Measurements from ENCODE around the gene SLC20A1. TPM values are rescaled to one million over a fixed set of nuclear protein-coding genes. Genes with fewer than 3 reads are reported as not detected.
A peak's percentile ranks its signal among the peaks of the same experiment; 100 is the strongest.
"Not testable (repeated sequence)": the region's sequence is repeated elsewhere in the genome, so short reads cannot be mapped to it uniquely, and the experiment has no call there.

Gene SLC20A1
- total RNA-seq, 4 donors from 2014 or later: 9.4 to 173 (median 148) TPM

GRCh38 chr2:112664689-112665088 lies 18.9 kb downstream of the SLC20A1 start:
- TF ChIP-seq POLR2AphosphoS5 (IDR thresholded peaks at IDR 0.05) (no peak), EP300 (IDR thresholded peaks at IDR 0.05; ENCODE audit: low read depth) (no peak), POLR2A (IDR thresholded peaks at IDR 0.05) (no peak), CTCF (IDR thresholded peaks at IDR 0.05) (no peak)
- Histone ChIP-seq H3K4me3 (no peak overlapping the region), H3K27ac (no peak overlapping the region), H3K36me3 (peaks cover 0 to 30% (median 10%) of the 10 kb centered on the region in 4 donors), H3K9me3 (no peaks in the 10 kb centered on the region), H3K4me1 (peaks cover 0 to 3% (median 0%) of the 10 kb centered on the region in 4 donors), H3K27me3 (no peaks in the 10 kb centered on the region)
- intact Hi-C loops (cut with DNase I; ENCODE audit: low total_unique reads): no loop called here
- in situ Hi-C loops (cut with MboI; ENCODE audit: low pct_ligation_motif_present in 1 of 4, low pct_unique_long_range_greater_than_20kb in 1 of 4, low sequenced_read_pairs in 3 of 4): no loop called here
- DNase-seq: no peak

DNA sequence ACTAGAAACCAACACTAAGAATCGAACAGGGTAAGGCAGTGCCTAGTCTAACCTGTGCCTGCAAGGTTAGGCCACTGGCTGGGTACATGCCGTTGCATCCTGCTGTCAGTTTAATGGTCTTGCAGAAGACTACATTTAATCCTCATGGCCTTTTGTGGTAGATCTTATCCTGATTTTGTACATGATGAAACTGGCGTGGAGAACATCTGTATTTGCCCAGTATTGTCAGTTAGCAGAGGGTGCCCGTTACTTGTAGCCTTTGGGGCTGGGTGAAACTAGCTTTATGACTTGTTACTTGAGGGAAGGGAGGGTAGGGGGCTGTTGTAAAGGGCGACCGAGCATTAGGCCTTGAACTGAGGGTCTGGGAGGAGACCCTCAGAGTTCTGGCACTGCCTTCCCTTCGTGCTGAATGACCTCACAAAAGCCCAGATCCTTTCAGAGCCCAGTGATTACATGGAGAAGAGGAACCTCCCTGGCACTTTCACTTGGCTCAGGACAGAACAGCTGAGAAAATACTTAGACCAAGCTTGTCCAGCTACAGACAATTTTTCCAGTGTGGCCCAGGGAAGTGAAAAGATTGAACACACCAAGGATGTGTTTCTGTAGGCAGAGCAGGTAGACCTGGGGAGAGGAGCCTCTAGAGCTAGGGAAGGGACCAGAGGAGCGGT lies 19.5 kb downstream of the SLC20A1 start:
- WGBS, 2 donors (ENCODE audit: low coverage in 1 of 2): 86 to 90% methylated on average over 6 to 8 of the region's 8 CpGs
- H3K4me3 ChIP-seq: no peak overlapping the region
- DNase-seq: no peak
- H3K36me3 ChIP-seq: peaks cover 0 to 24% (median 10%) of the 10 kb centered on the region in 4 donors
- H3K4me1 ChIP-seq: peaks cover 0 to 3% (median 0%) of the 10 kb centered on the region in 4 donors
- no peaks in the 10 kb centered on the region for H3K9me3 ChIP-seq
- no peak for TF ChIP-seq EP300 (IDR thresholded peaks at IDR 0.05; ENCODE audit: low read depth)
- no peak for TF ChIP-seq POLR2A (IDR thresholded peaks at IDR 0.05)
- TF ChIP-seq POLR2AphosphoS5 (IDR thresholded peaks at IDR 0.05): no peak
- no peak for TF ChIP-seq CTCF (IDR thresholded peaks at IDR 0.05)
- intact Hi-C loops (cut with DNase I; ENCODE audit: low total_unique reads) (no loop called here), in situ Hi-C loops (cut with MboI; ENCODE audit: low pct_ligation_motif_present in 1 of 4, low pct_unique_long_range_greater_than_20kb in 1 of 4, low sequenced_read_pairs in 3 of 4) (no loop called here)
- no peaks in the 10 kb centered on the region for H3K27me3 ChIP-seq
- H3K27ac ChIP-seq: no peak overlapping the region

GRCh38 chr2:112666761-112667122 lies 21.0 kb downstream of the SLC20A1 start:
- Histone ChIP-seq H3K4me1 (peaks cover 0 to 2% (median 0%) of the 10 kb centered on the region in 4 donors), H3K9me3 (no peaks in the 10 kb centered on the region), H3K27me3 (no peaks in the 10 kb centered on the region), H3K4me3 (no peak overlapping the region), H3K27ac (no peak overlapping the region), H3K36me3 (peaks cover 0 to 16% (median 6%) of the 10 kb centered on the region in 4 donors)
- no peak for DNase-seq
- intact Hi-C loops (cut with DNase I; ENCODE audit: low total_unique reads) (no loop called here), in situ Hi-C loops (cut with MboI; ENCODE audit: low pct_ligation_motif_present in 1 of 4, low pct_unique_long_range_greater_than_20kb in 1 of 4, low sequenced_read_pairs in 3 of 4) (no loop called here)
- no peak for TF ChIP-seq CTCF (IDR thresholded peaks at IDR 0.05)
- no peak for TF ChIP-seq POLR2AphosphoS5 (IDR thresholded peaks at IDR 0.05)
- no peak for TF ChIP-seq POLR2A (IDR thresholded peaks at IDR 0.05)
- no peak for TF ChIP-seq EP300 (IDR thresholded peaks at IDR 0.05; ENCODE audit: low read depth)
- WGBS, 2 donors (ENCODE audit: low coverage in 1 of 2): 79% methylated on average over 3 of the region's 3 CpGs; no CpG with 5 or more reads in 1 of the 2 donors

DNA sequence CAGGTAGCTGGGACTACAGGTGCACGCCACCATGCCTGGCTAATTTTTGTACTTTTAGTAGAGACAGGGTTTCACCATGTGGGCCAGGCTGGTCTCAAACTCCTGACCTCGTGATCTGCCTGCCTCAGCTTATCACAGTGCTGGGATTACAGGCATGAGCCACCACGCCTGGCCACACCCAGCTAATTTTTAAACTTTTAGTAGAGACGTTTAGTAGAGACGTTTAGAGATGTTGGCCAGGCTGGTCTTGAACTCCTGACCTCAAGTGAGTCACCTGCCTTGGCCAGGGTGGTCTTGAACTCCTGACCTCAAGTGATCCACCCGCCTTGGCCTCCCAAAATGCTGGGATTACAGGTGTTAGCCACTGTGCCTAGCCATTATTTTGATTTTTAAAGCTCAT lies 21.8 kb downstream of the SLC20A1 start:
- H3K27me3 ChIP-seq; H3K27ac ChIP-seq; intact Hi-C loops (cut with DNase I; ENCODE audit: low total_unique reads); in situ Hi-C loops (cut with MboI; ENCODE audit: low pct_ligation_motif_present in 1 of 4, low pct_unique_long_range_greater_than_20kb in 1 of 4, low sequenced_read_pairs in 3 of 4); H3K4me1 ChIP-seq; DNase-seq; H3K9me3 ChIP-seq; H3K4me3 ChIP-seq: not testable (repeated sequence)
- WGBS, 2 donors (ENCODE audit: low coverage in 1 of 2): 70 to 85% methylated on average over 4 to 6 of the region's 6 CpGs
- H3K36me3 ChIP-seq: peaks cover 0 to 16% (median 5%) of the 10 kb centered on the region in 4 donors

- Histone ChIP-seq H3K9me3 (no peaks in the 10 kb centered on the region), H3K4me3 (no peak overlapping the region), H3K4me1 (no peaks in the 10 kb centered on the region), H3K36me3 (no peaks in the 10 kb centered on the region), H3K27ac (peak overlapping the region in 2 of 4 donors; percentile 5 to 22), H3K27me3 (no peaks in the 10 kb centered on the region)
- DNase-seq: peak; percentile 37
- in situ Hi-C loops (cut with MboI; ENCODE audit: low pct_ligation_motif_present in 1 of 4, low pct_unique_long_range_greater_than_20kb in 1 of 4, low sequenced_read_pairs in 3 of 4) (no loop called here), intact Hi-C loops (cut with DNase I; ENCODE audit: low total_unique reads) (no loop called here)
- no peak for TF ChIP-seq CTCF (IDR thresholded peaks at IDR 0.05)
- TF ChIP-seq EP300 (IDR thresholded peaks at IDR 0.05; ENCODE audit: low read depth): no peak
- no peak for TF ChIP-seq POLR2A (IDR thresholded peaks at IDR 0.05)
- TF ChIP-seq POLR2AphosphoS5 (IDR thresholded peaks at IDR 0.05): no peak
- 69 to 71% methylated on average over 4 of the region's 4 CpGs for WGBS, 2 donors (ENCODE audit: low coverage in 1 of 2)
Observed at GRCh38 chr2:112669667-112670066, 23.9 kb downstream of the SLC20A1 start.
